Upper lobe of left lung (tissue), 4 donors: ENCODE data around the gene TRIM71.

Source experiments
- EP300 ChIP-seq, 4 donors: sonication (generic); formaldehyde crosslinking; IDR thresholded peaks; one replicate each; pipeline ENCODE4 v1.5.1; 2017; ENCODE audit warnings: antibody characterized with exemption in 4 of 4, control low read depth in 2 of 4
- POLR2A ChIP-seq, 4 donors: fragments of 450-650 bp; IDR thresholded peaks; one replicate each; pipeline ENCODE4 v1.5.1; 2016 to 2017; ENCODE audit warnings: antibody characterized with exemption in 4 of 4, mild to moderate bottlenecking in 2 of 4
- POLR2AphosphoS5 ChIP-seq, 2 donors: sonication (generic); formaldehyde crosslinking; IDR thresholded peaks; one replicate each; pipeline ENCODE4 v1.5.1; 2017; ENCODE audit warnings: antibody characterized with exemption in 2 of 2
- TF ChIP-seq, protein P1 (sequence below), 6 experiments: fragments of 450-650 bp in 4 of 6; fragments of 200-600 bp in 2 of 6; sonication (generic) in 2 of 6; IDR thresholded peaks; one replicate each; pipeline ENCODE4 v1.5.1; 2016 to 2019; ENCODE audit warnings: antibody characterized with exemption in 6 of 6

GRCh38 chr3:32877598-32877997 lies 59.8 kb downstream of the TRIM71 start:
- TF ChIP-seq, protein P1, sequence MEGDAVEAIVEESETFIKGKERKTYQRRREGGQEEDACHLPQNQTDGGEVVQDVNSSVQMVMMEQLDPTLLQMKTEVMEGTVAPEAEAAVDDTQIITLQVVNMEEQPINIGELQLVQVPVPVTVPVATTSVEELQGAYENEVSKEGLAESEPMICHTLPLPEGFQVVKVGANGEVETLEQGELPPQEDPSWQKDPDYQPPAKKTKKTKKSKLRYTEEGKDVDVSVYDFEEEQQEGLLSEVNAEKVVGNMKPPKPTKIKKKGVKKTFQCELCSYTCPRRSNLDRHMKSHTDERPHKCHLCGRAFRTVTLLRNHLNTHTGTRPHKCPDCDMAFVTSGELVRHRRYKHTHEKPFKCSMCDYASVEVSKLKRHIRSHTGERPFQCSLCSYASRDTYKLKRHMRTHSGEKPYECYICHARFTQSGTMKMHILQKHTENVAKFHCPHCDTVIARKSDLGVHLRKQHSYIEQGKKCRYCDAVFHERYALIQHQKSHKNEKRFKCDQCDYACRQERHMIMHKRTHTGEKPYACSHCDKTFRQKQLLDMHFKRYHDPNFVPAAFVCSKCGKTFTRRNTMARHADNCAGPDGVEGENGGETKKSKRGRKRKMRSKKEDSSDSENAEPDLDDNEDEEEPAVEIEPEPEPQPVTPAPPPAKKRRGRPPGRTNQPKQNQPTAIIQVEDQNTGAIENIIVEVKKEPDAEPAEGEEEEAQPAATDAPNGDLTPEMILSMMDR (IDR thresholded peaks at IDR 0.05), result no peak
- TF ChIP-seq POLR2AphosphoS5 (IDR thresholded peaks at IDR 0.05) (no peak), EP300 (IDR thresholded peaks at IDR 0.05) (no peak), POLR2A (IDR thresholded peaks at IDR 0.05) (no peak)
